GM12865 (cell line): Measurements from ENCODE around the gene ARHGEF26.

Experiments
- DNase-seq: peaks from one replicate; pipeline ENCODE4 v3.0.0; 2010; ENCODE audit warnings: low read depth
- H3K4me3 ChIP-seq: 2 replicates; pipeline ENCODE4 v1.5.1; 2011; ENCODE audit warnings: mild to moderate bottlenecking, low read depth, low read length, control low read depth
- CTCF ChIP-seq: IDR thresholded peaks from 2 replicates; pipeline ENCODE4 v1.5.1; 2011; ENCODE audit warnings: low read length, control low read depth, low read depth, inconsistent platforms; ENCODE audit not compliant: insufficient read depth; ENCODE audit errors: missing control alignments

Gene ARHGEF26

GRCh38 chr3:154102225-154102624 is 19.0 kb upstream of the ARHGEF26 start:
- no peak for DNase-seq
- TF ChIP-seq CTCF = no peak
- H3K4me3 ChIP-seq = no peak overlapping the region

- no peak for TF ChIP-seq CTCF
- DNase-seq = no peak
- no peak overlapping the region for H3K4me3 ChIP-seq
Observed at GRCh38 chr3:154105218-154105975, 15.8 kb upstream of the ARHGEF26 start.

GRCh38 chr3:154111365-154111935 is 9.7 kb upstream of the ARHGEF26 start:
- H3K4me3 ChIP-seq = no peak overlapping the region
- no peak for DNase-seq
- no peak for TF ChIP-seq CTCF

GRCh38 chr3:154112146-154112852 is 8.9 kb upstream of the ARHGEF26 start:
- TF ChIP-seq CTCF = no peak
- no peak overlapping the region for H3K4me3 ChIP-seq
- no peak for DNase-seq

GRCh38 chr3:154113609-154114008 is 7.6 kb upstream of the ARHGEF26 start:
- DNase-seq = no peak

GRCh38 chr3:154115332-154115731 is 5.9 kb upstream of the ARHGEF26 start:
- no peak overlapping the region for H3K4me3 ChIP-seq
- DNase-seq = no peak
- no peak for TF ChIP-seq CTCF

More at GRCh38 chr3:154113609-154114008, 7.6 kb upstream of the ARHGEF26 start:
- H3K4me3 ChIP-seq = no peak overlapping the region
- no peak for TF ChIP-seq CTCF
